MM.1S (cell line): Measurements from ENCODE around the gene F11.

Source experiments
- CTCF ChIP-seq: fragments of 300-600 bp; sonication (generic); IDR thresholded peaks from 2 replicates; pipeline ENCODE4 v1.5.1; 2016; ENCODE audit warnings: antibody characterized with exemption, low read length, mixed read lengths
- EZH2 ChIP-seq: fragments of 300-600 bp; sonication (generic); optimal IDR thresholded peaks from 2 replicates; pipeline ENCODE3; 2017; ENCODE audit warnings: low read depth, mild to moderate bottlenecking, antibody characterized with exemption, low read length, mixed read lengths
- EZH2phosphoT487 ChIP-seq: fragments of 300-600 bp; sonication (generic); IDR thresholded peaks from 2 replicates; pipeline ENCODE4 v1.6.1; 2018; ENCODE audit warnings: antibody characterized with exemption, low read length

- no peak for TF ChIP-seq CTCF
- no peak for TF ChIP-seq EZH2
- TF ChIP-seq EZH2phosphoT487 = no peak
These were observed 32.1 kb downstream of the F11 start for GRCh38 chr4:186298031-186298647.
